Measurements from ENCODE around the gene ARHGEF16.

DNA sequence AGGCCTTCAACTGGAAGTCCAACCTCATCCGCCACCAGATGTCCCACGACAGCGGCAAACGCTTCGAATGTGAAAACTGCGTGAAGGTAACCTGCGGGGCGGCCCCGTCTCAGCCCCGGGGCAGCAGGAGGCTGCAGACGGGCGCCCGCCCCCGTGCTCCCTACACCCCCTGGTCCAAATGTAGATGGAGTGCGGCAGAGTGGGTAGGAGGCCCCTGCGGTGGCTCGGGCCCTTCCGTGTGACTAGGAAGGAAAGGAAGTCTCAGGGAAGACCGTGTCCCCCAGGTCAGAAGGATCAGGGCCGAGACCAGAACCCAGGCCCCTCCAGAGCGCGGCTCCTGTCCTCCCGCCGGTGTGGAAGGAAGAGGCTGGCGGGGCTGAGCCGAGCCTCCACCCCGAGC lies 49.7 kb upstream of the ARHGEF16 start:
- TF ChIP-seq, protein P1, sequence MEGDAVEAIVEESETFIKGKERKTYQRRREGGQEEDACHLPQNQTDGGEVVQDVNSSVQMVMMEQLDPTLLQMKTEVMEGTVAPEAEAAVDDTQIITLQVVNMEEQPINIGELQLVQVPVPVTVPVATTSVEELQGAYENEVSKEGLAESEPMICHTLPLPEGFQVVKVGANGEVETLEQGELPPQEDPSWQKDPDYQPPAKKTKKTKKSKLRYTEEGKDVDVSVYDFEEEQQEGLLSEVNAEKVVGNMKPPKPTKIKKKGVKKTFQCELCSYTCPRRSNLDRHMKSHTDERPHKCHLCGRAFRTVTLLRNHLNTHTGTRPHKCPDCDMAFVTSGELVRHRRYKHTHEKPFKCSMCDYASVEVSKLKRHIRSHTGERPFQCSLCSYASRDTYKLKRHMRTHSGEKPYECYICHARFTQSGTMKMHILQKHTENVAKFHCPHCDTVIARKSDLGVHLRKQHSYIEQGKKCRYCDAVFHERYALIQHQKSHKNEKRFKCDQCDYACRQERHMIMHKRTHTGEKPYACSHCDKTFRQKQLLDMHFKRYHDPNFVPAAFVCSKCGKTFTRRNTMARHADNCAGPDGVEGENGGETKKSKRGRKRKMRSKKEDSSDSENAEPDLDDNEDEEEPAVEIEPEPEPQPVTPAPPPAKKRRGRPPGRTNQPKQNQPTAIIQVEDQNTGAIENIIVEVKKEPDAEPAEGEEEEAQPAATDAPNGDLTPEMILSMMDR (IDR thresholded peaks at IDR 0.05) = no peak
- no peak for TF ChIP-seq POLR2AphosphoS5 (IDR thresholded peaks at IDR 0.05; ENCODE audit: low read depth, low read length)
- TF ChIP-seq, protein P2, sequence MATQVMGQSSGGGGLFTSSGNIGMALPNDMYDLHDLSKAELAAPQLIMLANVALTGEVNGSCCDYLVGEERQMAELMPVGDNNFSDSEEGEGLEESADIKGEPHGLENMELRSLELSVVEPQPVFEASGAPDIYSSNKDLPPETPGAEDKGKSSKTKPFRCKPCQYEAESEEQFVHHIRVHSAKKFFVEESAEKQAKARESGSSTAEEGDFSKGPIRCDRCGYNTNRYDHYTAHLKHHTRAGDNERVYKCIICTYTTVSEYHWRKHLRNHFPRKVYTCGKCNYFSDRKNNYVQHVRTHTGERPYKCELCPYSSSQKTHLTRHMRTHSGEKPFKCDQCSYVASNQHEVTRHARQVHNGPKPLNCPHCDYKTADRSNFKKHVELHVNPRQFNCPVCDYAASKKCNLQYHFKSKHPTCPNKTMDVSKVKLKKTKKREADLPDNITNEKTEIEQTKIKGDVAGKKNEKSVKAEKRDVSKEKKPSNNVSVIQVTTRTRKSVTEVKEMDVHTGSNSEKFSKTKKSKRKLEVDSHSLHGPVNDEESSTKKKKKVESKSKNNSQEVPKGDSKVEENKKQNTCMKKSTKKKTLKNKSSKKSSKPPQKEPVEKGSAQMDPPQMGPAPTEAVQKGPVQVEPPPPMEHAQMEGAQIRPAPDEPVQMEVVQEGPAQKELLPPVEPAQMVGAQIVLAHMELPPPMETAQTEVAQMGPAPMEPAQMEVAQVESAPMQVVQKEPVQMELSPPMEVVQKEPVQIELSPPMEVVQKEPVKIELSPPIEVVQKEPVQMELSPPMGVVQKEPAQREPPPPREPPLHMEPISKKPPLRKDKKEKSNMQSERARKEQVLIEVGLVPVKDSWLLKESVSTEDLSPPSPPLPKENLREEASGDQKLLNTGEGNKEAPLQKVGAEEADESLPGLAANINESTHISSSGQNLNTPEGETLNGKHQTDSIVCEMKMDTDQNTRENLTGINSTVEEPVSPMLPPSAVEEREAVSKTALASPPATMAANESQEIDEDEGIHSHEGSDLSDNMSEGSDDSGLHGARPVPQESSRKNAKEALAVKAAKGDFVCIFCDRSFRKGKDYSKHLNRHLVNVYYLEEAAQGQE (IDR thresholded peaks at IDR 0.05; ENCODE audit: insufficient read depth in 1 of 2, low read depth in 2 of 2, low read length in 1 of 2) = no peak
- TF ChIP-seq TCF7L2 (IDR thresholded peaks at IDR 0.05; ENCODE audit: low read depth, low read length) = no peak
- TF ChIP-seq SIN3A (IDR thresholded peaks at IDR 0.05; ENCODE audit: borderline replicate concordance, insufficient read depth, low read depth, low read length) = no peak
